SJCRH30 (cell line): ENCODE measurements around the gene UBE2L3. TPM values are rescaled to one million over a fixed set of nuclear protein-coding genes. Genes with fewer than 3 reads are reported as not detected.

Experiments
- DNase-seq, 2 experiments: peaks; one replicate each; pipeline ENCODE4 v3.0.0-alpha.2; 2015 to 2020
- H3K27ac ChIP-seq: fragments of 250-450 bp; sonication (Bioruptor Pico); 2 replicates; pipeline ENCODE4 v1.5.1; 2020; ENCODE audit warnings: mild to moderate bottlenecking, moderate library complexity
- H3K27me3 ChIP-seq: fragments of 250-450 bp; sonication (Bioruptor Pico); 2 replicates; pipeline ENCODE4 v1.5.1; 2020; ENCODE audit warnings: mild to moderate bottlenecking, moderate library complexity
- H3K36me3 ChIP-seq: fragments of 250-450 bp; sonication (Bioruptor Pico); 2 replicates; pipeline ENCODE4 v1.5.1; 2020; ENCODE audit warnings: mild to moderate bottlenecking, moderate library complexity
- H3K4me1 ChIP-seq: fragments of 250-450 bp; sonication (Bioruptor Pico); 2 replicates; pipeline ENCODE4 v1.5.1; 2020; ENCODE audit warnings: mild to moderate bottlenecking, moderate library complexity
- H3K4me3 ChIP-seq: fragments of 250-450 bp; sonication (Bioruptor Pico); 2 replicates; pipeline ENCODE4 v1.5.1; 2020; ENCODE audit warnings: mild to moderate bottlenecking, moderate library complexity
- H3K9me3 ChIP-seq: fragments of 250-450 bp; sonication (Bioruptor Pico); replicated peaks from 2 replicates; pipeline ENCODE4 v1.5.1; 2020; ENCODE audit warnings: mild to moderate bottlenecking, moderate library complexity
- total RNA-seq: library from RNA; depleted of rRNA; stranded (reverse); fragments of >200 nt; shearing (Covaris generic); gene quantifications from 2 replicates; pipeline ENCODE4 v1.2.3, GENCODE V29; 2014

UBE2L3 gene
- total RNA-seq, 1 experiment from 2014 or later: 102 TPM

- peak overlapping the region; percentile 94 for H3K4me3 ChIP-seq
Measured at GRCh38 chr22:21652547-21653545, 85.3 kb downstream of the UBE2L3 start.

GRCh38 chr22:21657020-21657359, 89.5 kb downstream of the UBE2L3 start:
- Histone ChIP-seq H3K27me3 (no peaks in the 10 kb centered on the region), H3K4me1 (no peaks in the 10 kb centered on the region; the same call in 1 of the 2 replicates), H3K36me3 (peaks cover 18% of the 10 kb centered on the region), H3K27ac (no peak overlapping the region; the same call in 1 of the 2 replicates), H3K4me3 (peak overlapping the region; percentile 57), H3K9me3 (no peaks in the 10 kb centered on the region)
- DNase-seq: no peak

More at GRCh38 chr22:21652547-21653545, 85.3 kb downstream of the UBE2L3 start:
- Histone ChIP-seq H3K27me3 (no peaks in the 10 kb centered on the region), H3K4me1 (peaks cover 6% of the 10 kb centered on the region), H3K27ac (peak overlapping the region; percentile 99), H3K36me3 (peaks cover 18% of the 10 kb centered on the region), H3K9me3 (no peaks in the 10 kb centered on the region)
- DNase-seq: no peak

GRCh38 chr22:21657360-21658032, 90.0 kb downstream of the UBE2L3 start:
- no peaks in the 10 kb centered on the region for H3K9me3 ChIP-seq
- H3K36me3 ChIP-seq: peaks cover 18% of the 10 kb centered on the region
- peak; percentile 88 to 90 for DNase-seq
- peak overlapping the region; percentile 57 for H3K4me3 ChIP-seq
- H3K4me1 ChIP-seq: no peaks in the 10 kb centered on the region; the same call in 1 of the 2 replicates
- no peaks in the 10 kb centered on the region for H3K27me3 ChIP-seq
- no peak overlapping the region; the same call in 1 of the 2 replicates for H3K27ac ChIP-seq

GRCh38 chr22:21659864-21660525, 92.5 kb downstream of the UBE2L3 start:
- no peak overlapping the region for H3K4me3 ChIP-seq
- DNase-seq: peak in 1 of 2 experiments; percentile 41
- H3K36me3 ChIP-seq: peaks cover 2% of the 10 kb centered on the region
- no peaks in the 10 kb centered on the region for H3K9me3 ChIP-seq
- no peaks in the 10 kb centered on the region for H3K27me3 ChIP-seq
- H3K27ac ChIP-seq: no peak overlapping the region
- no peaks in the 10 kb centered on the region; the same call in 1 of the 2 replicates for H3K4me1 ChIP-seq

- H3K9me3 ChIP-seq: no peaks in the 10 kb centered on the region
- DNase-seq: no peak
- no peak overlapping the region for H3K4me3 ChIP-seq
- H3K4me1 ChIP-seq: no peaks in the 10 kb centered on the region; the same call in 1 of the 2 replicates
- H3K36me3 ChIP-seq: no peaks in the 10 kb centered on the region
- H3K27me3 ChIP-seq: no peaks in the 10 kb centered on the region
- H3K27ac ChIP-seq: no peak overlapping the region
Measured at GRCh38 chr22:21660904-21661303, 93.4 kb downstream of the UBE2L3 start.

- H3K27ac ChIP-seq: no peak overlapping the region
- no peaks in the 10 kb centered on the region for H3K27me3 ChIP-seq
- no peak overlapping the region for H3K4me3 ChIP-seq
- no peaks in the 10 kb centered on the region for H3K36me3 ChIP-seq
- no peaks in the 10 kb centered on the region for H3K9me3 ChIP-seq
- DNase-seq: no peak
- H3K4me1 ChIP-seq: no peaks in the 10 kb centered on the region; the same call in 1 of the 2 replicates
Measured at GRCh38 chr22:21661991-21662390, 94.5 kb downstream of the UBE2L3 start.

GRCh38 chr22:21663738-21664137, 96.2 kb downstream of the UBE2L3 start:
- Histone ChIP-seq H3K36me3 (no peaks in the 10 kb centered on the region), H3K4me3 (no peak overlapping the region), H3K27me3 (no peaks in the 10 kb centered on the region), H3K9me3 (no peaks in the 10 kb centered on the region), H3K4me1 (no peaks in the 10 kb centered on the region), H3K27ac (no peak overlapping the region)
- DNase-seq: no peak

GRCh38 chr22:21665047-21665851, 97.7 kb downstream of the UBE2L3 start:
- peaks cover 7% of the 10 kb centered on the region for H3K36me3 ChIP-seq
- H3K9me3 ChIP-seq: no peaks in the 10 kb centered on the region
- no peaks in the 10 kb centered on the region for H3K27me3 ChIP-seq
- peak overlapping the region; percentile 64 for H3K27ac ChIP-seq
- no peaks in the 10 kb centered on the region for H3K4me1 ChIP-seq
- DNase-seq: no peak
- H3K4me3 ChIP-seq: peak overlapping the region; percentile 88

- Histone ChIP-seq H3K4me1 (no peaks in the 10 kb centered on the region), H3K27ac (no peak overlapping the region), H3K4me3 (peak overlapping the region; percentile 88), H3K9me3 (no peaks in the 10 kb centered on the region), H3K36me3 (peaks cover 15% of the 10 kb centered on the region), H3K27me3 (no peaks in the 10 kb centered on the region)
- no peak for DNase-seq
Measured at GRCh38 chr22:21666786-21667185, 99.3 kb downstream of the UBE2L3 start.

- DNase-seq: no peak
- no peak overlapping the region for H3K4me3 ChIP-seq
- no peaks in the 10 kb centered on the region for H3K4me1 ChIP-seq
- no peaks in the 10 kb centered on the region for H3K27me3 ChIP-seq
- H3K9me3 ChIP-seq: no peaks in the 10 kb centered on the region
- no peak overlapping the region for H3K27ac ChIP-seq
- peaks cover 25% of the 10 kb centered on the region for H3K36me3 ChIP-seq
Measured at GRCh38 chr22:21669026-21669425, 101.5 kb downstream of the UBE2L3 start.

GRCh38 chr22:21672107-21672629, 104.7 kb downstream of the UBE2L3 start:
- Histone ChIP-seq H3K9me3 (no peaks in the 10 kb centered on the region), H3K27me3 (no peaks in the 10 kb centered on the region), H3K4me3 (no peak overlapping the region), H3K4me1 (no peaks in the 10 kb centered on the region), H3K27ac (no peak overlapping the region), H3K36me3 (peaks cover 44% of the 10 kb centered on the region)
- DNase-seq: no peak
